HG03066 (cell line): ENCODE data around the gene OR6T1.

Source experiments
- ATAC-seq: cut with Tn5 transposase; IDR thresholded peaks from one replicate; pipeline ENCODE4 v1.9.1; 2021; ENCODE audit warnings: low read depth; ENCODE audit not compliant: unreplicated experiment

OR6T1 gene, protein sequence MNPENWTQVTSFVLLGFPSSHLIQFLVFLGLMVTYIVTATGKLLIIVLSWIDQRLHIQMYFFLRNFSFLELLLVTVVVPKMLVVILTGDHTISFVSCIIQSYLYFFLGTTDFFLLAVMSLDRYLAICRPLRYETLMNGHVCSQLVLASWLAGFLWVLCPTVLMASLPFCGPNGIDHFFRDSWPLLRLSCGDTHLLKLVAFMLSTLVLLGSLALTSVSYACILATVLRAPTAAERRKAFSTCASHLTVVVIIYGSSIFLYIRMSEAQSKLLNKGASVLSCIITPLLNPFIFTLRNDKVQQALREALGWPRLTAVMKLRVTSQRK

DNA sequence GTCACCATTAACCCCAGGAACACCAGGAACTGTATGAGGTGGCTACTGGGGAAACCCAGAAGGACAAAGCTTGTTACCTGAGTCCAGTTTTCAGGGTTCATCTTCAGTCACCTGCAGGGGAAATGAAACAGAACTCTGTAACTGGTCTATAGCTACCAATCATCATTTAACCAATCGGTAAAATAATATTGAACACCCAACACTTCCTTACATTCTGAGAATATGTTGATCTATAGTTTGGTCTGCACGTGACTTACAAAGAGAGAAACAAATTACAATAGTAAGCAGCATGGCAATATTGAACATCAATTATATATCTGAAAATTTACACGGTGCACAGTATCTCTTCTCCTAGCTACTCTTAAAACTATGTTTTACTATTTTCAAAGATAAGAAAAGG, at the start of gene OR6T1:
OR6T1 (minus strand) TSS at position 101 of the 400 bp plus-strand sequence; CDS start at position 101, 0 bp downstream.
- ATAC-seq, result no peak

DNA sequence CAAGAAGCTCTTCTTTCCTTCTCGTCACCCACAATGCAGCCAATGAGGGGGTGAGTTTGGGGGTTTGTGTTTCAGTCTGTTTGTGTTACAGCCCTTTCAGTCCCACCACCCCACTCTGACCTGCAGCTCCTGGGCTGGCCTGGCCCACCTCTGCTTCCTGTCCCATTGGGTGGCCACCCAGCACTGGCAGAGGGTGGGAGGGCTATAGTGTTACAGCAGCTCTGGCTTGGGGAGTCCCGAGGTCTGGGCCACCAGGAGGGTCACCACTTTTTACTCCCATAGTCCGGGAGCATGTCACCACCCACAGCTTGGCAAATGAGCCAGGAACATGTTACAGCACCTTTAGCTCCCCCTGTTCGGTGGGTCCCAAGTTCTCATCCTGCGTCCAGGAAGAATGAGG, 35.7 kb upstream of the OR6T1 start:
- ATAC-seq, result no peak

DNA sequence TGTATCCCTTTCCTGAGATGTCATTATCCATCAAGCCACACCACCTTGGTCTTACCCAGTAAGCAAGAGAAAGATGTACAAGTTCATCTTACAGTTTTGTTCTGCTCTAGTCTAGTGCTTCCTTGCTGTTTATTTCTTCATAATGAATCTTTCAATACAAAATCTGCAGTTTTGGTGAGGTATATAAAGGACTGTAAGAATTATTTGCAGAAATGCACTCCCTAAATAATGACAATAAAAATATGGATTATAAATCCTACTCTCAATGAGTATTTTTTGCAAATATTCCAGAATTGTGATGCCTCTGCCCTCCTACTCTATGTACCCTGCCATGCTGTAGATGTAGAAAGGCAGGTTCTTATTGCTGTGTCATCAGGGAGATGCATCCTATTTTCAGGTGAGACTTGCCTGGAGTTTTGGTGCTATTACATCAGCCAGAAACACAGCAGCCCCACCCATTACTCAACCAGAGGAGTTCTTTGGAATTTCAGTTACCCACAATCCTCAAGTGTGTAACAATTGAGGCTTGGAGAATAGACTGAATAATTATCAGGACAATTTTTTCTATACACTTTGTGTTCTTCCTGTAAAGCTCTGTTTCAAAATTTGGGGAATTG, 34.2 kb upstream of the OR6T1 start, which contains the start of gene OR10S1:
OR10S1 (minus strand) TSS at position 51 of the 617 bp plus-strand sequence. CDS start 117 bp downstream, outside the sequence.
- ATAC-seq, result no peak

DNA sequence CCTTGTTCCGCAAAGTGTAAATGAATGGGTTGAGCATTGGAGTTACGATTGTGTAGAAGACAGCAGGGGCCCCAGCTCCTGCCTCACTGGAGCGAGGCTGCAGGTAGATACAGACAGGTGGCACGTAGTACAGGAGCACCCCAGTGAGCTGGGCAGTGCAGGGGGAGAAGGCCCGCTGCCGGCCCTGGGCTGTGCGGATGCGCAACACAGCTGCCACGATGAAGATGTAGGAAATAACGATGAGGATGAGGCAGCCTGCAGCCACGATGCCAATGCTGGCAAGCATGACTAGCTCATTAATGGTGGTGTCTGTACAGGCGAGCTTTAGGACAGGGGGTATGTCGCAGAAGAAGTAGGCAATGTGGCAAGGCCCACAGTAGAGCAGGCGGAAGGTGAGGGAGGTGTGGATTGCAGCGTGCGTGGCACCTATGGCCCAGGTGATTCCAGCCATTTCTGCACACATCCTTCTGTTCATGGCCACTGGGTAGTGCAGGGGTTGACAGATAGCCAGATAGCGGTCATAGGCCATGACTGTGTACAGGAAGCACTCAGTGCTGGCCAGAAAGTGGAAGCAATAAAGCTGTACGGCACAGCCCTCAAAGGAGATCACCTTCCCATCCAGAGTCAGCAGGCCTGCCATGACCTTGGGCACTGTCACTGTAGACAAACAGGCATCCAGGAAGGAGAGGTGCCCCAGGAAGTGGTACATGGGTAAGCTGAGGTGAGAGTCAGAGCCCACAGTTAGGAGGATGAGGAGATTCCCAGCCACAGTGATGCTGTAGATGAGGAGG, 33.3 kb upstream of the OR6T1 start:
- no peak for ATAC-seq

DNA sequence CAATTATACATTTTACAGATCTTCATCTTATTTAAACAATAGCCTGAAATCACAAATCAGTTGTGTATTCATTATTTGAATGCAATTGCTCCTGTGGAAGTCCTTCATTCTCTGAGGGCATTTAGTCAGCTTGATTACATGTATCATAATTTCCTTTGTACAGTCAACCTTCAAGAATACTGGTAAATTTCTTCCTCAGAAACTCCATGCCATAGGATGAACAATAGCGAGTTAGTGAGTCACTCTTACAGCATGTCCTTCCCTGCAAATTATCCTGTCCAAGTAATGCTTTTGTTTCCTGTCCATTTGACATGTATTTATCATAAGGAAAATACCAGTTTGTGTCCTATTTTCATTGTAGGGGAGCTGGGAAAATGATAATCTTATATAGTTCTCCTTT, 30.2 kb upstream of the OR6T1 start:
- no peak for ATAC-seq

DNA sequence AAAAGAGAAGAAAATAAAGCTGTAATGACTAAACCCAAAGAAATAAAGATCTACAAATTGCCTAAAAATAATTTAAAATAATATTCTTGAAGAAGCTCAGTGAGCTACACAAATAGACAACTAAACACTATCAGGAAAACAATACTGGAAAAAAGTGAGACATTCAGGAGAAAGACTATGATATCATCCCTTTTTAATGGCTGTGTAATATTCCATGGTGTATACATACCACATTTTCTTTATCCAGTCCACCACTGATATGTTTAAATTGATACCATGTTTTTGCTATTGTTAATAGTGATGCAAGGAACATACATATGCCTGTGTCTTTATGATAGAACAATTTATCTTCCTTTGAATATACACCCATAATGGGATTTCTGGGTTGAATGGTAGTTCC, 13.1 kb upstream of the OR6T1 start:
- ATAC-seq, result no peak

DNA sequence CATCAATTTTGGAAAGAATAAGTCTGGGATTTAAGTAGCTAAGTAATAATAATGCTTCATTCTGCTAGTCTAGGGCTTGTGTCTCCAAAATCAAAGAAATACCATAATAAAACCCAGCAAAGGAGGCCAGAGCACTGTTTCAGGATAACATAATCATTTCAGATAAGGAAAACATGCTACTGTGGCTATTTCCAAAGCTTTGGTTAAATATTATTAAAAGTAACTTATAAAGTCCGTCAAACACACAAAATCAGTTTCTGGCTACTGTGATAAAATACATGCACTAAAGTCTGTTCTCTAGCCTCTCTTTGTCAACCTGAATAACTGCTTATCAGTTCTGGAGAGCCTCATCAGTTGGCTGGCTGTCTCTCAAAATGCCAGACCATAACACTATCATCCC, 1.5 kb upstream of the OR6T1 start:
- no peak for ATAC-seq

DNA sequence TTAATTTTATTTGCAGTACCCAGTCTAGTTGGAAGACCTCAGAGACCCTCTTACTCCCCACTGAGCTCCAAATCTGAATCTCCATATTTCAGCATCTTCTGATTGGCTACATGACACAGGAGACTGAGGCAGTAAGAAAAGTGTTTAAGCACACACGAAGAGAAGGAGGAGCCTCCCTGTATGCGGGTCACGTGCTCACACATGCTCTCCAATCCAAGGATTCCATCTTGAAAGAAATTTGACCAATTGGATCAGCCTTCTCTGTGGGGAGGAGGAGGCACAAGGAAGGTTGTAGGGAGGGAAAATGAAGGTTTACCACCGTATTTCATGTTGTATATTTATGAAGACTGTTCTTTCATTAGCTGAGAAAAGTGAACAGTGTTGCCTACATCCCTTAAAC, 1.2 kb downstream of the OR6T1 start:
- no peak for ATAC-seq

DNA sequence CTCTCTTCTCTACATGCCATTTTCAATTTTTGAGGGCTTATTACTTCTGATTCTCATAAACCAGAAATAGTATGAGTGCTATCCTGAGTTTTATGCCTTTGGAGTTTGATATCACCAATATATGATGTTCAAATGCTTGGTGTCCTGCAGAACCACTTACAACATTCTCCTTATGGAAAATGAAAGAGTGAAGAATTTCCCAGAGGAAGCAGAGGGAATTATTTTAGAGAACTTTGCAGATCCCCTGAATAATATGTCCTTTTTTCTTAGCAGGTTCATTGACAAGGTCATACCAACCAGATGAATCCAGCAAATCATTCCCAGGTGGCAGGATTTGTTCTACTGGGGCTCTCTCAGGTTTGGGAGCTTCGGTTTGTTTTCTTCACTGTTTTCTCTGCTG, 4.3 kb downstream of the OR6T1 start, which contains the start of gene OR4D5:
OR4D5 (plus strand) TSS at position 301 of the 400 bp plus-strand sequence; CDS start at position 301, 0 bp downstream.
- no peak for ATAC-seq

DNA sequence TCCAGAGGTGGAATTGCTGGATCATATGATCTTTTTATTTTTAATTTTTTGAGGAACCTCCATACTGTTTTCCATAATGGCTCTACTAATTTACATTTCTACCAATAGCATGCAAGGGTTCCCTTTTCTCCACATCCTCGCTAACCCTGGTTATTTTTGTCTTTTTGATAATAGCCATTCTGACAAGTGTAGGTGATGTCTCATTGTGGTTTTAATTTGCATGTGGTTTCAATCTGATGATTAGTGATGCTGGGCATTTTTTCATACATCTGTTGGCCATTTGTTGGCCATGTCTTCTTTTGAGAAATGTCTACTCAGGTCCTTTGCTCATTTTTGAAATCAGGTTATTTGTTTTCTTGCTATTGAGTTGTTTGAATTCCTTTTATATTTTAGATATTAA, 19.6 kb downstream of the OR6T1 start:
- no peak for ATAC-seq

DNA sequence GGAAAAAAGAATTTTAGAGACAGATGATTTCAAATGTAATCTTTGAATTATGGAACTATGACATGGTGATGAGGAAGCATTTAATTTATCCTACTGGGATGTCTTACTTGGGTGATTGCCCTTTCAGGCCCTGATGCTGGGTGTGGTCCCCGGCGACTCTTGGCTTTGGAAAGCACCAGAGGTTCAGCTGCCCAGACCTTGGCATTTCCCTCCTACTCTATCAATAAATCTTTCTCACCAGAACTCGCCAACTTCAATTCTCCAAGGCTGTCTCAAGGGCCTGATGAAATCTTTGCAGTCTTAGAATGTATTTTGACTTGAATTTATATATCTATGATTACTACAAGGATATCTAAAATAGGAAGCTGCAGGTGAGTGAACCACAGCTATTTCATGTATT, 22.7 kb downstream of the OR6T1 start:
- no peak for ATAC-seq

DNA sequence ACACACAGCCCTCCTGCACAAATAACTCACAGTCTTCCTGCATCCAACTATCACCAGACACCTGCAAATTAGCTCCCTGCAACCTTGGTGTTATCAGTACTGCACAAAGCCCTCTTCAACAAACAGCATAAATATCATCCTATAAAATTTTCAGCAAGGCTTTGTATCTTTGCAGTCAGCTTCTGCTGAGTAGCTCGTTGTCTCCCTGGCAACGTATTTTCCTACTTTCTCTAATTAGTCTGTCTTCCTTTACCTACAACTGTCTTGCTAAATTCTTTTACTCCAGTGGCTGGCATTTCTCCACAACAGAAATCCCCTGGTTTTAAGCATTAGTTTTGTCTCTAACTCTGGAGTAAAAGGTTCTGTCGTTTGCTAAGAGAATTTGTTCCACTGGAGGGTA, 37.8 kb downstream of the OR6T1 start:
- ATAC-seq, result no peak

DNA sequence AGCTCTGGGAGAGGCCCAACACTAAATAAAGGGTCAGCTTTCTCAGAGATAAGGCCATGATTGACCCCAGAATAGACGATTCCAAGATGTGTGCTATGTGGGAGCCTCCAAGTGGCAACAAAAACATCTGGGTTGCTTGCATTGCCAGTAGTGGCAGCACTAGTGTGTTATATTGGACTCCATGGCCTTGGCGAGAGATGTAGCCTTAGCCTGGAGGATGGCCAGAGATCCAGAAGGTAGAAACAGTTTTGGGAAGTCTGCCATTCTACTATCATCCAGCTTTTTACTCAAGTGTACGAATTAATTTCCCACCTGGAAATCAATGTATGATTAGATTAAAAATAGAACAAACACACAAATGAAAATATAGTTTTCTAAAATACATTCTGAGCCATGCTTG, 38.7 kb downstream of the OR6T1 start:
- no peak for ATAC-seq

DNA sequence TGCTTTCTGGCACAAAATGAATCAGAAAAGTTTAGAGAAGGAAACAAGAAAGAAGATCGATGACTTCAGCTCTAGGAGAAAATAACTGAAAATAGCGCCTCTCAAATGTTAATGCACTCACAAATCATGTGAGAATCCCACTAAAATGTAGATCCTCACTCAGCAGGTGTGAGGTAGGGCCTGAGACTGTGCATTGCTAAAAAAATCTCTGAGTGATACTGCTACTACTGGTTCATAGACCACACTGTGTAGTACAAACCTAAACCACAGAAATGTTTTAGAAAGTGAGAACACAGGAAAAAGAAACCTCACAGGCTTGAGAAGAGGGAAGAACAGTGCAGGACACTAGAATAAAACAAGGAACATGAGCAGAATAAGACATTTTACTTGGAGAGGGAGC, 39.7 kb downstream of the OR6T1 start:
- peak; percentile 77 for ATAC-seq

DNA sequence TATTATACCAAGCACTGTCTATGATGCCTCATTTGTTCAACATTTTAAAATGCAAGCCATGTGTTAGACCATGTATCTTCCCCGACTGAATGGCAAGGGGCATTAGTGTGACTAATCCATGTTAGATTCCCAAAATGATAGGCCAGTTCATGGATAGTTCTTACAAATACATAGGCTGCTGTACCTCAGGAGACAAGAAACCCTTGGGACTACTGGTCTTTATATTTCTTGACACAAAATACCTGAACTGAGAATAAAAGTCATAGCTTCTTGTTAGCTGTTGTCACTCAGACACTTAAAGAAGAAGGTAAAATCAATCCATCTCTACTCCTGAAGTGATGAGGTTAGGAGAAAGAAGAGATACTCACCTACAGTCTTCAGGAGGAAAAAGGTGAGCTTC, 41.8 kb downstream of the OR6T1 start, which contains the start of gene OR8D4:
OR8D4 (plus strand) TSS at position 301 of the 400 bp plus-strand sequence. CDS start 4,265 bp downstream, outside the sequence.
- no peak for ATAC-seq

DNA sequence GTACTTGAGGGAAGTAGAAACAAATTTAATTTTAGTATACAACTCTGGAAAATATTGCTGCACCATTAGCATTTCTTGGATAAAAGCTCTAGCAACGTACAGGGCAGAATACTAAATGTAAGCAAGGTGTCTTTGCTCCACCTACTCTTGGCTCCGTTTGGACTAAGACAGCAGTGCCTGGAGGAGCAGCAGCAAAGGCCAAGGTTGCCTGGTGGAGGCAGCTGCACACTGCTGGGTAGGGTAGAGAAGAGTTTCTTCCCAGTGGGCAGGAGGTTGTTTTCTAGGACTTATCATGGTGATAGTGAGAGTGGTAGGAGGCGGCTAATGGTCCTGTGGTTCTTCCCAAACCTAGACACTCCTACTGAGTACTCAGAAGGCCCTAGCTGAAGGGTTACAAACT, 43.8 kb downstream of the OR6T1 start:
- ATAC-seq, result no peak
